Activated naive CD4-positive, alpha-beta T cell treated with anti-CD3 and anti-CD28 coated beads for 36 hours (primary cell): Measurements from ENCODE around the gene PATJ. TPM values are rescaled to one million over a fixed set of nuclear protein-coding genes. Genes with fewer than 3 reads are reported as not detected.
"Not testable (repeated sequence)": the region's sequence is repeated elsewhere in the genome, so short reads cannot be mapped to it uniquely, and the experiment has no call there.

Experiments
- CTCF ChIA-PET: fragments of 350-600 bp; sonication (Branson Sonifier 250); formaldehyde crosslinking; loops from one replicate; lab custom pipeline; 2021; ENCODE audit warnings: antibody characterized with exemption; lab: Charles Lee
- DNase-seq: peaks from one replicate; pipeline ENCODE4 v3.0.0-alpha.2; 2020
- H3K27ac Mint-ChIP-seq: one replicate; pipeline ENCODE4 v1.8.0; 2021; ENCODE audit warnings: mild to moderate bottlenecking, mixed read lengths
- H3K27me3 Mint-ChIP-seq: one replicate; pipeline ENCODE4 v1.8.0; 2021; ENCODE audit warnings: low read depth, mixed read lengths
- H3K36me3 Mint-ChIP-seq: one replicate; pipeline ENCODE4 v1.8.0; 2021; ENCODE audit warnings: low read depth, mixed read lengths
- H3K4me1 Mint-ChIP-seq: one replicate; pipeline ENCODE4 v1.8.0; 2021; ENCODE audit warnings: low read depth, mixed read lengths
- H3K4me3 Mint-ChIP-seq: one replicate; pipeline ENCODE4 v1.8.0; 2021; ENCODE audit warnings: mild to moderate bottlenecking, moderate library complexity, mixed read lengths
- H3K9me3 Mint-ChIP-seq: one replicate; pipeline ENCODE4 v1.8.0; 2021; ENCODE audit warnings: mixed read lengths
- intact Hi-C: fragments of 100-400 bp; cut with micrococcal nuclease; formaldehyde crosslinking; loops from one replicate; pipeline ENCODE4 v1.15.1; 2023
- total RNA-seq, 2 experiments: library from RNA; stranded (reverse); gene quantifications; one replicate each; pipeline ENCODE4 v1.2.3, GENCODE V29; 2021

Gene PATJ
- total RNA-seq, 2 experiments from 2014 or later, result 13.3 to 13.5 TPM

- H3K4me1 Mint-ChIP-seq, DNase-seq, H3K27ac Mint-ChIP-seq, H3K27me3 Mint-ChIP-seq, intact Hi-C loops, H3K4me3 Mint-ChIP-seq, H3K36me3 Mint-ChIP-seq, H3K9me3 Mint-ChIP-seq: not testable (repeated sequence)
- CTCF ChIA-PET, result interaction anchor here (2.1 to 2.8 kb wide), 2 partner anchors 8 to 223 kb away, joined by 6 to 13 read pairs; no protein-coding TSS in a partner anchor
Observed at GRCh38 chr1:62183164-62184020, 441.1 kb downstream of the PATJ start.

- CTCF ChIA-PET, result interaction anchor here (0.6 to 2.8 kb wide), 2 partner anchors 9 to 223 kb away, joined by 3 to 13 read pairs; no protein-coding TSS in a partner anchor
- no peak overlapping the region for H3K4me3 Mint-ChIP-seq
- no peak overlapping the region for H3K27ac Mint-ChIP-seq
- intact Hi-C loops, result no loop called here
- no peaks in the 10 kb centered on the region for H3K4me1 Mint-ChIP-seq
- DNase-seq, result no peak
- H3K36me3 Mint-ChIP-seq, result no peaks in the 10 kb centered on the region
- no peaks in the 10 kb centered on the region for H3K27me3 Mint-ChIP-seq
- no peaks in the 10 kb centered on the region for H3K9me3 Mint-ChIP-seq
Observed at GRCh38 chr1:62184336-62184735, 442.1 kb downstream of the PATJ start.

- H3K4me1 Mint-ChIP-seq, H3K27me3 Mint-ChIP-seq, intact Hi-C loops, H3K4me3 Mint-ChIP-seq, DNase-seq, H3K27ac Mint-ChIP-seq, H3K9me3 Mint-ChIP-seq, H3K36me3 Mint-ChIP-seq: not testable (repeated sequence)
- CTCF ChIA-PET, result interaction anchor here (0.6 to 2.8 kb wide), 2 partner anchors 9 to 10 kb away, joined by 3 to 13 read pairs; no protein-coding TSS in a partner anchor
Observed at GRCh38 chr1:62185233-62185632, 443.0 kb downstream of the PATJ start.

GRCh38 chr1:62185677-62186076, 443.4 kb downstream of the PATJ start:
- no peak overlapping the region for H3K4me3 Mint-ChIP-seq
- no peaks in the 10 kb centered on the region for H3K36me3 Mint-ChIP-seq
- no peaks in the 10 kb centered on the region for H3K4me1 Mint-ChIP-seq
- no peak overlapping the region for H3K27ac Mint-ChIP-seq
- CTCF ChIA-PET, result interaction anchor here (2.8 kb wide), 1 partner anchor 10 kb away, joined by 13 read pairs; no protein-coding TSS in a partner anchor
- intact Hi-C loops, result no loop called here
- no peaks in the 10 kb centered on the region for H3K9me3 Mint-ChIP-seq
- no peaks in the 10 kb centered on the region for H3K27me3 Mint-ChIP-seq
- no peak for DNase-seq

- Mint-ChIP-seq H3K4me3 (no peak overlapping the region), H3K27me3 (no peaks in the 10 kb centered on the region), H3K4me1 (no peaks in the 10 kb centered on the region), H3K27ac (no peak overlapping the region), H3K36me3 (no peaks in the 10 kb centered on the region), H3K9me3 (no peaks in the 10 kb centered on the region)
- intact Hi-C loops, result no loop called here
- CTCF ChIA-PET, result no interaction called here
- no peak for DNase-seq
Observed at GRCh38 chr1:62187548-62187947, 445.3 kb downstream of the PATJ start.

- Mint-ChIP-seq H3K27ac (no peak overlapping the region), H3K9me3 (no peaks in the 10 kb centered on the region), H3K36me3 (no peaks in the 10 kb centered on the region), H3K27me3 (peaks cover 2% of the 10 kb centered on the region), H3K4me3 (no peak overlapping the region), H3K4me1 (no peaks in the 10 kb centered on the region)
- CTCF ChIA-PET, result no interaction called here
- DNase-seq, result no peak
- intact Hi-C loops, result no loop called here
Observed at GRCh38 chr1:62188111-62188510, 445.8 kb downstream of the PATJ start.

GRCh38 chr1:62194651-62195544, 452.6 kb downstream of the PATJ start, which contains the start of gene L1TD1:
TSS of gene L1TD1 (plus strand) at chr1:62194849. CDS start at chr1:62206629, 11,780 bp downstream.
- Mint-ChIP-seq H3K9me3 (no peaks in the 10 kb centered on the region), H3K4me1 (peaks cover 9% of the 10 kb centered on the region), H3K36me3 (no peaks in the 10 kb centered on the region), H3K27ac (no peak within 1 kb of the TSS), H3K4me3 (no peak within 1 kb of the TSS), H3K27me3 (peaks cover 26% of the 10 kb centered on the region)
- CTCF ChIA-PET, result no interaction called here
- no peak for DNase-seq
- intact Hi-C loops, result no loop called here

- Mint-ChIP-seq H3K27ac (no peak overlapping the region), H3K4me3 (no peak overlapping the region), H3K27me3 (peaks cover 26% of the 10 kb centered on the region), H3K9me3 (no peaks in the 10 kb centered on the region), H3K36me3 (no peaks in the 10 kb centered on the region), H3K4me1 (peaks cover 9% of the 10 kb centered on the region)
- CTCF ChIA-PET, result no interaction called here
- intact Hi-C loops, result no loop called here
- DNase-seq, result no peak
Observed at GRCh38 chr1:62196086-62196690, 453.9 kb downstream of the PATJ start.

- CTCF ChIA-PET, result interaction anchor here (0.7 kb wide), 1 partner anchor 23 kb away, joined by 4 read pairs; no protein-coding TSS in a partner anchor
- no peak overlapping the region for H3K27ac Mint-ChIP-seq
- no peaks in the 10 kb centered on the region for H3K9me3 Mint-ChIP-seq
- H3K4me3 Mint-ChIP-seq, result no peak overlapping the region
- no peaks in the 10 kb centered on the region for H3K36me3 Mint-ChIP-seq
- peaks cover 26% of the 10 kb centered on the region for H3K27me3 Mint-ChIP-seq
- no peak for DNase-seq
- peaks cover 9% of the 10 kb centered on the region for H3K4me1 Mint-ChIP-seq
- intact Hi-C loops, result no loop called here
Observed at GRCh38 chr1:62198069-62198780, 455.9 kb downstream of the PATJ start.

GRCh38 chr1:62198781-62199125, 456.5 kb downstream of the PATJ start:
- Mint-ChIP-seq H3K27me3 (peaks cover 21% of the 10 kb centered on the region), H3K9me3 (no peaks in the 10 kb centered on the region), H3K36me3 (no peaks in the 10 kb centered on the region), H3K4me3 (no peak overlapping the region), H3K27ac (no peak overlapping the region), H3K4me1 (peaks cover 9% of the 10 kb centered on the region)
- no peak for DNase-seq
- intact Hi-C loops, result no loop called here
- CTCF ChIA-PET, result no interaction called here

- intact Hi-C loops, result no loop called here
- H3K4me3 Mint-ChIP-seq, result no peak overlapping the region
- no peaks in the 10 kb centered on the region for H3K27me3 Mint-ChIP-seq
- no peak for DNase-seq
- no peaks in the 10 kb centered on the region for H3K4me1 Mint-ChIP-seq
- peaks cover 20% of the 10 kb centered on the region for H3K9me3 Mint-ChIP-seq
- H3K36me3 Mint-ChIP-seq, result peaks cover 2% of the 10 kb centered on the region
- CTCF ChIA-PET, result no interaction called here
- H3K27ac Mint-ChIP-seq, result no peak overlapping the region
Observed at GRCh38 chr1:62207187-62207586, 464.9 kb downstream of the PATJ start.
